Measurements from ENCODE around the gene PCED1B.
"Not testable (repeated sequence)": the region's sequence is repeated elsewhere in the genome, so short reads cannot be mapped to it uniquely, and the experiment has no call there.

The PCED1B gene

GRCh38 chr12:47166365-47166764 lies 86.9 kb downstream of the PCED1B start:
- no peak for DNase-seq (ENCODE audit: low spot score)

GRCh38 chr12:47170281-47170680 lies 90.9 kb downstream of the PCED1B start:
- not testable (repeated sequence) for DNase-seq (ENCODE audit: low spot score)

GRCh38 chr12:47178014-47178413 lies 98.6 kb downstream of the PCED1B start:
- DNase-seq (ENCODE audit: low spot score): no peak

- not testable (repeated sequence) for DNase-seq (ENCODE audit: low spot score)
Observed at GRCh38 chr12:47182164-47182938, 102.9 kb downstream of the PCED1B start.

GRCh38 chr12:47184229-47184628 lies 104.8 kb downstream of the PCED1B start:
- no peak for DNase-seq (ENCODE audit: low spot score)

- no peak for DNase-seq (ENCODE audit: low spot score)
Observed at GRCh38 chr12:47184813-47185212, 105.4 kb downstream of the PCED1B start.

- no peak for DNase-seq (ENCODE audit: low spot score)
Observed at GRCh38 chr12:47186246-47186645, 106.8 kb downstream of the PCED1B start.

- no peak for DNase-seq (ENCODE audit: low spot score)
Observed at GRCh38 chr12:47188576-47189441, 109.4 kb downstream of the PCED1B start.

- DNase-seq (ENCODE audit: low spot score): no peak
Observed at GRCh38 chr12:47189728-47190127, 110.3 kb downstream of the PCED1B start.

GRCh38 chr12:47190271-47190750 lies 110.9 kb downstream of the PCED1B start:
- DNase-seq (ENCODE audit: low spot score): no peak

- no peak for DNase-seq (ENCODE audit: low spot score)
Observed at GRCh38 chr12:47190905-47191304, 111.5 kb downstream of the PCED1B start.

GRCh38 chr12:47192051-47192450 lies 112.6 kb downstream of the PCED1B start:
- DNase-seq (ENCODE audit: low spot score): no peak

GRCh38 chr12:47193066-47193465 lies 113.6 kb downstream of the PCED1B start:
- DNase-seq (ENCODE audit: low spot score): no peak

GRCh38 chr12:47194501-47194900 lies 115.1 kb downstream of the PCED1B start:
- no peak for DNase-seq (ENCODE audit: low spot score)

GRCh38 chr12:47200446-47200845 lies 121.0 kb downstream of the PCED1B start:
- no peak for DNase-seq (ENCODE audit: low spot score)

- not testable (repeated sequence) for DNase-seq (ENCODE audit: low spot score)
Observed at GRCh38 chr12:47201190-47201589, 121.8 kb downstream of the PCED1B start.

- DNase-seq (ENCODE audit: low spot score): no peak
Observed at GRCh38 chr12:47202176-47202575, 122.8 kb downstream of the PCED1B start.

- DNase-seq (ENCODE audit: low spot score): no peak
Observed at GRCh38 chr12:47205532-47206449, 126.4 kb downstream of the PCED1B start.

GRCh38 chr12:47206450-47207339 lies 127.3 kb downstream of the PCED1B start:
- no peak for DNase-seq (ENCODE audit: low spot score)

GRCh38 chr12:47207340-47207717 lies 127.9 kb downstream of the PCED1B start:
- DNase-seq (ENCODE audit: low spot score): no peak

- no peak for DNase-seq (ENCODE audit: low spot score)
Observed at GRCh38 chr12:47207829-47208248, 128.4 kb downstream of the PCED1B start.

Data from RKO (cell line).